K562 (cell line): Measurements from ENCODE around the gene ZBED4. TPM values are rescaled to one million over a fixed set of nuclear protein-coding genes. Genes with fewer than 3 reads are reported as not detected.

Experiments used
- BRCA1 ChIP-seq, 2 experiments: fragments of 450-650 bp in 1 of 2; sonication (generic) in 1 of 2; formaldehyde crosslinking in 1 of 2; IDR thresholded peaks; 2 replicates each; pipeline versions ENCODE4 v1.5.0 to v1.6.1; 2017 to 2020; ENCODE audit warnings: mild to moderate bottlenecking in 1 of 2, missing genetic modification reagents in 1 of 2
- CC2D1A ChIP-seq: fragments of 450-650 bp; IDR thresholded peaks from 2 replicates; pipeline ENCODE4 v1.6.1; 2017; ENCODE audit warnings: mild to moderate bottlenecking
- CHD1 ChIP-seq: fragments of 200-600 bp; sonication (generic); IDR thresholded peaks from one replicate; pipeline ENCODE4 v1.6.1; 2012; ENCODE audit warnings: mild to moderate bottlenecking, moderate library complexity, low read length, inconsistent platforms
- GTF2A2 ChIP-seq: IDR thresholded peaks from 2 replicates; pipeline ENCODE4 v1.6.1; 2016; ENCODE audit warnings: mild to moderate bottlenecking, missing genetic modification characterization, missing compliant biosample characterization
- ILK ChIP-seq: fragments of 450-650 bp; IDR thresholded peaks from 2 replicates; pipeline ENCODE4 v1.6.1; 2016; ENCODE audit warnings: missing genetic modification characterization, low read depth, mild to moderate bottlenecking, missing compliant biosample characterization, moderate library complexity, borderline replicate concordance
- JUN ChIP-seq, 2 experiments: sonication (generic) in 1 of 2; formaldehyde crosslinking in 1 of 2; IDR thresholded peaks; 2 replicates each; pipeline versions ENCODE4 v1.6.1 to v1.8.0; 2012 to 2022; ENCODE audit warnings: borderline replicate concordance in 2 of 2, mild to moderate bottlenecking in 2 of 2, improper control_type of control experiment in 1 of 2, low read depth in 1 of 2, low read length in 1 of 2, missing genetic modification reagents in 1 of 2
- JUNB ChIP-seq: fragments of 450-650 bp; formaldehyde crosslinking; conservative IDR thresholded peaks from 2 replicates; pipeline ENCODE4 v1.4.0; 2020; ENCODE audit warnings: mild to moderate bottlenecking
- KDM5B ChIP-seq: fragments of 200-600 bp; sonication (generic); IDR thresholded peaks from 2 replicates; pipeline ENCODE4 v1.6.1; 2012; ENCODE audit warnings: low read depth, mild to moderate bottlenecking, moderate library complexity, low read length, control low read depth, inconsistent platforms; ENCODE audit not compliant: insufficient replicate concordance
- KLF1 ChIP-seq: fragments of 450-650 bp; IDR thresholded peaks from 2 replicates; pipeline ENCODE4 v1.6.1; 2016; ENCODE audit warnings: missing genetic modification characterization, missing compliant biosample characterization
- MTA1 ChIP-seq: fragments of 450-650 bp; IDR thresholded peaks from 2 replicates; pipeline ENCODE4 v1.6.1; 2017; ENCODE audit warnings: borderline replicate concordance
- PURB ChIP-seq: sonication (generic); formaldehyde crosslinking; IDR thresholded peaks from 2 replicates; pipeline ENCODE4 v1.9.0; 2021; ENCODE audit warnings: low read depth, mild to moderate bottlenecking, missing genetic modification reagents
- SMAD1 ChIP-seq: fragments of 150-350 bp; IDR thresholded peaks from 2 replicates; pipeline ENCODE4 v1.6.1; 2014; ENCODE audit warnings: low read length, low read depth; ENCODE audit not compliant: partially characterized antibody
- SMAD2 ChIP-seq: fragments of 150-350 bp; IDR thresholded peaks from 2 replicates; pipeline ENCODE4 v1.6.1; 2014; ENCODE audit warnings: low read depth, mild to moderate bottlenecking, low read length
- TEAD1 ChIP-seq, 2 experiments: fragments of 450-650 bp in 1 of 2; sonication (generic) in 1 of 2; formaldehyde crosslinking; IDR thresholded peaks; 2 replicates each; pipeline versions ENCODE4 v1.4.0 to v1.8.0; 2020 to 2022; ENCODE audit warnings: mild to moderate bottlenecking in 2 of 2, missing genetic modification reagents in 1 of 2
- ZC3H8 ChIP-seq: fragments of 450-650 bp; IDR thresholded peaks from 2 replicates; pipeline ENCODE4 v1.6.1; 2017
- ZFPM2 ChIP-seq: fragments of 250-450 bp; sonication (Bioruptor Pico); IDR thresholded peaks from 2 replicates; pipeline ENCODE4 v1.5.1; 2022; ENCODE audit warnings: mild to moderate bottlenecking
- ZNF224 ChIP-seq: sonication (generic); formaldehyde crosslinking; IDR thresholded peaks from 2 replicates; pipeline ENCODE4 v1.8.0; 2022; ENCODE audit warnings: mild to moderate bottlenecking, missing genetic modification reagents
- ZNF436 ChIP-seq: fragments of 250-450, 450-650 bp; sonication (Bioruptor Pico); formaldehyde crosslinking; IDR thresholded peaks from 2 replicates; pipeline ENCODE4 v1.7.0; 2020; ENCODE audit warnings: mild to moderate bottlenecking
- ZNF584 ChIP-seq: fragments of 200-800 bp; sonication (Bioruptor generic); IDR thresholded peaks from 2 replicates; pipeline ENCODE4 v1.6.1; 2016; ENCODE audit warnings: low read depth, mild to moderate bottlenecking, missing genetic modification characterization, missing compliant biosample characterization
- polyA plus RNA-seq, 8 experiments: library from polyadenylated mRNA; depleted of rRNA in 4 of 8; stranded (reverse) in 5 of 8; unstranded in 3 of 8; fragments of >200 nt; fragmentation: Nextera tagmentation in 2 of 8; fragmentation: Illumina TruSeq in 1 of 8; extraction: Ambion mirVana in 2 of 8; extraction: Trizol in 1 of 8; gene quantifications; 2 replicates each; pipeline versions ENCODE4 v1.2.1 to v1.2.3, GENCODE V29; 2011 to 2014; ENCODE audit warnings: inconsistent platforms in 1 of 8, missing spikeins in 1 of 8
- total RNA-seq, 7 experiments: library from RNA; depleted of rRNA in 6 of 7; stranded (reverse); fragments of >200 nt in 6 of 7; fragmentation: Illumina TruSeq in 2 of 7; extraction: Trizol in 2 of 7; gene quantifications; 2 replicates each; pipeline versions ENCODE4 v1.2.1 to v1.2.3, GENCODE V29; 2011 to 2021; ENCODE audit warnings: low replicate concordance in 1 of 7
- TF ChIP-seq, protein P1 (sequence below): sonication (generic); formaldehyde crosslinking; IDR thresholded peaks from 2 replicates; pipeline ENCODE4 v1.8.0; 2022; ENCODE audit warnings: mild to moderate bottlenecking, low read depth, missing genetic modification reagents
- TF ChIP-seq, protein P2 (sequence below), 2 experiments: IDR thresholded peaks in 1 of 2; conservative IDR thresholded peaks in 1 of 2; 2 replicates each; pipeline ENCODE4 v1.6.1; 2016; ENCODE audit warnings: low read depth in 2 of 2, mild to moderate bottlenecking in 1 of 2, missing compliant biosample characterization in 1 of 2, missing genetic modification characterization in 1 of 2, moderate library complexity in 1 of 2
- TF ChIP-seq, protein P3 (sequence below): fragments of 200-800 bp; sonication (Bioruptor generic); IDR thresholded peaks from 2 replicates; pipeline ENCODE4 v1.6.1; 2017; ENCODE audit warnings: missing genetic modification characterization, missing compliant biosample characterization

ZBED4 gene
- total and polyA plus RNA-seq, 9 of the 15 experiments (the other 6 are each of a cell fraction or from before 2014, with no cell fraction given): 1.5 to 16.8 (median 7.4) TPM

DNA sequence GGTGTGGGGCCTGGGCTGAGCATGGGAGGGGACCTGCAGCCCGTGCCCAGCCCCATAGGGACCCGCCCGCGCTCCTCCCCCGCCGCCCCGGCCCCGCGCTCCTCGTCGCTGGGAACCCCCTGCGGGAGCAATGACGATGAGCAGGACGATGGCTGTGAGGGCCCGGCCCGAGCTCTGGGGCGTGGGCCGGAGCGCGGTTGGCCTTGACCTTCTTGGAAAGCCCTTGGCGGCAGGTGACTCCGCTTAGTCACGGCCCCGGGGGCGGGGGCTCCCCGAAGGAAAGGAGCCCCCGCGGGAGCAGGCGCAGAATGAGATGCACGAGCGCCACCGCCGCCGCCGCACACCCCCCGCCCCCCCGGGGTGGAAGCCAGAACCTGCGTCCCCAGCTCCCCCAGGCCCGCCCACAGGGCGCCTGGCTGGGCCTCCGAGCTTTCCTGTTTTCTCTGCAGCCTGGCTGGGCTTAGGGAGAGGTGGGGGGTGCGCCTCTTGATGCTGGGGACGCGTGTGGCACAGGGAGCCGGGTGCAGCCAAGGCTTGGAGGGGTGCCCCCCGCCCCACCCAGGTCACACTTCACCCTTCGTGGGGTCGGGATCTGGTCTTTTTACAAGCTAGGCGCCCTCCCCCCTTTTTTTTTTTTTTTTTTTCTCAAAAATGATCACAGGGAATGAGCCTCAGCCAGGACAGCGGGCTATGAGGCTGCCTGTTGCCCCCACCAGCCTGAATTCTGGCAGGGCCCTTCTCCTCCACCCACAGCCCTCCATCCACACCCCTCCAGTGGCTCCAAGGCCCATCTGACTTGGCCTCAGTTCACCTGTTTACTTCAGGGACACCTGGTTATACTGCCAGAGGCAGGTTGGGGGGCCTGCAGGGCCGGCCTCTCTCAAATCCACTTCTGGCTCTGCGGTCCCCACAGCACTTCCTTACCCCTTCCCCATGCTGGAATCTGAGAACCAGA is 82.7 kb downstream of the ZBED4 start (continued):
- TF ChIP-seq KDM5B: no peak
- no peak for TF ChIP-seq BRCA1 (IDR thresholded peaks at IDR 0.05)
- no peak for TF ChIP-seq BRCA1 (CRISPR knock-in tag; IDR thresholded peaks at IDR 0.05)
- TF ChIP-seq ZNF436 (CRISPR knock-in tag): no peak
- no peak for TF ChIP-seq CHD1
- no peak for TF ChIP-seq MTA1
- TF ChIP-seq, protein P1, sequence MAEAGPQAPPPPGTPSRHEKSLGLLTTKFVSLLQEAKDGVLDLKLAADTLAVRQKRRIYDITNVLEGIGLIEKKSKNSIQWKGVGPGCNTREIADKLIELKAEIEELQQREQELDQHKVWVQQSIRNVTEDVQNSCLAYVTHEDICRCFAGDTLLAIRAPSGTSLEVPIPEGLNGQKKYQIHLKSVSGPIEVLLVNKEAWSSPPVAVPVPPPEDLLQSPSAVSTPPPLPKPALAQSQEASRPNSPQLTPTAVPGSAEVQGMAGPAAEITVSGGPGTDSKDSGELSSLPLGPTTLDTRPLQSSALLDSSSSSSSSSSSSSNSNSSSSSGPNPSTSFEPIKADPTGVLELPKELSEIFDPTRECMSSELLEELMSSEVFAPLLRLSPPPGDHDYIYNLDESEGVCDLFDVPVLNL (CRISPR knock-in tag): no peak
- TF ChIP-seq JUNB (CRISPR knock-in tag): no peak
- TF ChIP-seq ZNF224 (CRISPR knock-in tag): no peak
- TF ChIP-seq SMAD1: no peak
- TF ChIP-seq, protein P2, sequence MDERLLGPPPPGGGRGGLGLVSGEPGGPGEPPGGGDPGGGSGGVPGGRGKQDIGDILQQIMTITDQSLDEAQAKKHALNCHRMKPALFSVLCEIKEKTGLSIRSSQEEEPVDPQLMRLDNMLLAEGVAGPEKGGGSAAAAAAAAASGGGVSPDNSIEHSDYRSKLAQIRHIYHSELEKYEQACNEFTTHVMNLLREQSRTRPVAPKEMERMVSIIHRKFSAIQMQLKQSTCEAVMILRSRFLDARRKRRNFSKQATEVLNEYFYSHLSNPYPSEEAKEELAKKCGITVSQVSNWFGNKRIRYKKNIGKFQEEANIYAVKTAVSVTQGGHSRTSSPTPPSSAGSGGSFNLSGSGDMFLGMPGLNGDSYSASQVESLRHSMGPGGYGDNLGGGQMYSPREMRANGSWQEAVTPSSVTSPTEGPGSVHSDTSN (CRISPR knock-in tag; IDR thresholded peaks at IDR 0.05; ENCODE audit: low read depth): no peak
- TF ChIP-seq, protein P2 (tag; conservative IDR thresholded peaks at IDR 0.05; ENCODE audit: low read depth): no peak
- TF ChIP-seq, protein P3, sequence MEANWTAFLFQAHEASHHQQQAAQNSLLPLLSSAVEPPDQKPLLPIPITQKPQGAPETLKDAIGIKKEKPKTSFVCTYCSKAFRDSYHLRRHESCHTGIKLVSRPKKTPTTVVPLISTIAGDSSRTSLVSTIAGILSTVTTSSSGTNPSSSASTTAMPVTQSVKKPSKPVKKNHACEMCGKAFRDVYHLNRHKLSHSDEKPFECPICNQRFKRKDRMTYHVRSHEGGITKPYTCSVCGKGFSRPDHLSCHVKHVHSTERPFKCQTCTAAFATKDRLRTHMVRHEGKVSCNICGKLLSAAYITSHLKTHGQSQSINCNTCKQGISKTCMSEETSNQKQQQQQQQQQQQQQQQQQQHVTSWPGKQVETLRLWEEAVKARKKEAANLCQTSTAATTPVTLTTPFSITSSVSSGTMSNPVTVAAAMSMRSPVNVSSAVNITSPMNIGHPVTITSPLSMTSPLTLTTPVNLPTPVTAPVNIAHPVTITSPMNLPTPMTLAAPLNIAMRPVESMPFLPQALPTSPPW (CRISPR knock-in tag): peak; percentile 98
- TF ChIP-seq JUN (IDR thresholded peaks at IDR 0.05; ENCODE audit: borderline replicate concordance, low read depth, low read length): peak; percentile 56; the same call in 1 of the 2 replicates
- TF ChIP-seq JUN (CRISPR knock-in tag; IDR thresholded peaks at IDR 0.05; ENCODE audit: borderline replicate concordance): no peak
- TF ChIP-seq KLF1 (tag): no peak
- no peak for TF ChIP-seq GTF2A2 (tag)
- no peak for TF ChIP-seq ZFPM2 (CRISPR knock-in tag)
- no peak for TF ChIP-seq CC2D1A
- no peak for TF ChIP-seq ZNF584 (CRISPR knock-in tag)
- no peak for TF ChIP-seq ZC3H8
- TF ChIP-seq PURB (CRISPR knock-in tag): no peak
- TF ChIP-seq TEAD1 (CRISPR knock-in tag; IDR thresholded peaks at IDR 0.05): no peak
- no peak for TF ChIP-seq ILK (tag)
- no peak for TF ChIP-seq SMAD2
